ENCODE data around the gene CYP27C1. TPM values are rescaled to one million over a fixed set of nuclear protein-coding genes. Genes with fewer than 3 reads are reported as not detected.

Gene CYP27C1
- total RNA-seq, 1 donor from 2014 or later = 0.26 TPM

Other genes with a start within 250 kb of the CYP27C1 start
- 131 TPM for gene BIN1, start 113.1 kb downstream of the CYP27C1 start, total RNA-seq
- gene ERCC3, start 73.8 kb upstream of the CYP27C1 start, total RNA-seq = 34.7 TPM
- gene MAP3K2, start 167.7 kb upstream of the CYP27C1 start, total RNA-seq = 71.0 TPM
- 3.3 TPM for gene PROC, start 198.1 kb upstream of the CYP27C1 start, total RNA-seq